Suppressor macrophage treated with lipopolysaccharide for 4 hours (primary cell): Measurements from ENCODE around the gene HOXB3.

Source experiments
- DNase-seq: peaks from one replicate; pipeline ENCODE4 v3.0.0-alpha.2; 2020

The HOXB3 gene

DNA sequence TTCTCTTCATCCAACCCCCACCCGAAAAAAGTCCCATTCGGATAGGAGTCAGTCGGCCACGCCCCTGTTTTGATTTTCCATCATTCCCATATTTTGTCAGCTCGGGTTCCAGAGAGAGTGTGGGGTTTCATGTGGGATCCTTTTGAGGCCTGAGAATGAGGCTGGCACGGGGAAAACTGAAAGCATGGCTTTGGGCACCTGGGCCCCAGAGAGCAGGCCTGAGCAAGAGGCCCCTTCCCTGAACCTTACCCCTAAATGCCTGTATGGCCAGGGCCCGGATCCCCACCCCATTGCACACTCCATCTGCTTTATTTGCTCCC is 7.3 kb downstream of the HOXB3 start:
- no peak for DNase-seq

DNA sequence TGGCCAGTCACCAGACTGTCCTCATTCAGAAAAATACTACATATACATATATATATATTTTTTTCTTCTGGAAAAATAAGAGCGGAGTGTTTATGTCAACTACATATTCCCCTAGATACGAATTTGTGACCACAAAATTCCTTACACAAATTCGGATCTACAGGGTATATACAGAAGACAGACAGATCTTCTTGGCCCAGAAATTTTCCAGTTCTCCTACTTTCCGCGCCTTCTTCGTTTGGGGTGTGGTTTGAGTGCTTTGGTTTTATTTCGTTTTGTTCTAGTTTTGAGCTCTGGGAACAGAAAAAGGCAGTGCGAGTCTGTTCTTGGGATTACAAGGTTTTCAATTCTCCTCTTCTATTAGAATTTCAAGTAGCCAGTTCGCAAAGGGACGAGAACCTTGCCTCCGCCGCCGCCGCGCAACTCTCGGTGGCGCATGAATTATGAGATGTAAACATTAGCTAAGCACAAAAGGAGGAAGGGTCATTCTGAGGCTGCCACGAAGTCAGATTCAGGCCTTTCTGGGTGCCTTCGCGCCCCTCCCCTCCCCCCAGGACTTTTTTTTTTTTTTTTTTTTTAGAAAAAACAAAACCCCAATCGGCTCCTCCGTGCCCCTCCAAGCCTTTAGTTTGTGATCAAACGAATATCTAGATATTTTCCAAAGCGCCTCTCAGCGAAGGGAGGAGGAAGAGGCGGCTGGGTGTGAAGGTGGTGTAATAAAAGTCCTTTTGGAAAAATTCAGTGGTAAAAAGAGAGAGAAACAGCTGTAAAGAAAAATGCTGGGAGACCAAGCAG is 10.1 kb downstream of the HOXB3 start:
- no peak for DNase-seq

DNA sequence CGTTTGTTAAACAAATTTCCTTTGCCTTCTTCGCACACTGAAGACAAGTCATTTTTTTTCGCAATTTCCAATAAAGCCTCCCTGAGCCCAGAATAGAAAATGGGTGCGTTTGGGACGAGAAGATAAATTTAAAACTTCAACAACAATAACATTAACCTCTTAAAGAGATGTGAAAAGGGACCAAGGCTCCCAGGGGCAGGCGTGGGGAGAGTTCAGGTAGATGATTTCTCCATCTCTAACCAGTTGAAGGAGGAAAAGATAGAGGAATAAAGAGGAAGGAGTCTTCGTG is 10.6 kb downstream of the HOXB3 start:
- no peak for DNase-seq

DNA sequence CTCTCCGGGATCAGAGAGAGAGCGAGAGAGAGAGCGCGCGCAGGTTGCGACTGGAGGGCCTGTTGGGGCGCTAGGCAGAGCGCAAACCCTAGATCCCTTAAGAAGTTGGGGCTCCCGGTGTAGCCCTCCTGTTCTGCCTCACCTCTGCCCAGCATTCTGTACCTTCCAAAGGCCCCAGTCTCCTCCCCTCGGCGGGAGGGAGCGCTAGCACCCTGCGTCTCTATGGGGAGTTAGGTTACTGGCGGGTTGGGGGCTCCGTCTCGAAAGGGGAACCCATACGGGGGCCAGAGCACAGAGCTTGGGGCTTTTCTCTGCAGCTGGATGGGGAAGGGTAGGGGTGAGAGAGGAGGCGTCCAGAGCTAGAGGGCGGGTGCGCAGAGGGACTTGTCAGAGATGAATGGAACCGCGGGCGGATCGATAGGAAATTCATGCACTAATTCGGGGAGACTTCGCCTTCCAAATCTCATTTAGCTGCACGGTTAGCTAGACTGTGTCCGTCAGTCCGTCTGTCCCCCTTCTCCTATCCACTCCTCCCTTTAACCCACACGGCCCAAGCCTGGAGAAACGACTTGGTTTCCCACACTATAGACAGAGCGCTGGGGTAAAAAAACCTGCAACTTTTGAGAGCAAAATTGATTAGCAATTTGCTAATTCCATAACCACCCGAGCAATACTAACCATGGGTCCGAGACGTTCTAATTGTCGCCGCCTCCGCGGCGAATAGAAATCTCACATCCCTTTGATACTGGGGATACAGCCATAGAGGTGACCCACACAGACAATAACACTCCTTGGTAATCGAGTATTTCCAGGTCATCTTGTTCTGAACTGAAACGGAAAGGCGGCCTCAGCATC is 11.2 kb downstream of the HOXB3 start:
- DNase-seq = no peak

DNA sequence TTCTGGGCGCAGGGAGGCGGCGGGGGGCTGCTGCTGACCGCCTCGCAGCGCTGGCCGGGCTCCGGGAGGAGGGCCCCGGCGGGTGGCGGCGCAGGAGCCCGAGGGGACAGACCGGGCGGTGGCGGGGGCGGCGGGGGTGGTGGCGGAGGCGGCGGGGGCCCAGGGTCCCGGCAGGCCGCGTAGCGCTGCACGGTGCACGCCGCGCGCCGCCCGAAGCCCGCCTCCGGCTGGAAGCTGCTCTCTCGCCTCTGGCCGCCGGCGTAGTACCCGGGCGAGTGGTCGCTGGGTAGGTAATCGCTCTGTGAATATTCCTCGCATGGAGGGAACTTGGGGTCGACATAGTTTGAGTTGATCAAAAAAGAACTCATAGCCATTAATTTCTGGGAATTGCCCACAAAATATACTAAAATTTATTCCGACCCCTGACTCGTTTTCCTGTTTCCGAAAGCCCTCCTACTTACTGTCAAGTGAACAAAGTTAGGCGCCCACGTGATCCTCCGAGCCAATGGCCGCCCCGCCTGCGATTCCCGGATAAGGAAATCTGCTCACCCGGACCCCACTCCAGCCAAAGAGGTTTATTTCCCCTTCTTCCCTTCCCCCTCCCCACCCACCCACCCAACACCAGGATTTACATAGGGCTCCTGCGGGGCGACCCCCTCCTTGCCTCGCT is 12.0 kb downstream of the HOXB3 start, which contains the start of gene HOXB4:
Gene HOXB4 (minus strand): TSS at position 405 of the 670 bp plus-strand sequence. CDS start 31 bp downstream, at position 374.
- peak; percentile 65 for DNase-seq

DNA sequence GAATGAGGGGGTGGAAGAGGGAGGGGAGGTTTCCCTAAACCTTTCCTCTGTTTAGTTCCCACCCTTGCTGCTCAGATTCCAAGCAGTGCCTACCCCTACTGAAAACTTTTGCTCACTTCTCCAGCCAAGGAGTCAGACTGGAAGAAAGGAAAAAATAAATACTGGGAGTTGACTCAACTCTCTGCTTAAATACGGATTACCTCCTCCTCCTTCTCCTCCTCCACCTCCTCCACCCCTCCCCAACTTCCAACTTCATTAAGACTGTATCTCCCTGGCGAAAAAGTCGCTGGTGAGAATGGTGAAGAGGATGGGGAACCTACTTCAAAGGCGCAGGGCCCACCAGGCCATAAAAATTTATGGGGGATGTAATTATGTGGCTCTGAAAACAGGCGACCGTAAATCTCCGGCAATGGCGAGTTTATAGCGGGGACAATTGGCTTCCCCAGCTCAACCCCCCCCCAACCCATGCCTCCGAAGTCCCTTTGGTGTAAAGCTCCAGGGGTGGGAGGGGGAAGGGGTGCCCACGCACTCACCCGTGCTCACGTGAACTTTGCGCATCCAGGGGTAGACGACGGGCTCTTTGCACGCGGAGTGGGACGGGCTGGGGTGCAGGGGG is 12.6 kb downstream of the HOXB3 start:
- no peak for DNase-seq

DNA sequence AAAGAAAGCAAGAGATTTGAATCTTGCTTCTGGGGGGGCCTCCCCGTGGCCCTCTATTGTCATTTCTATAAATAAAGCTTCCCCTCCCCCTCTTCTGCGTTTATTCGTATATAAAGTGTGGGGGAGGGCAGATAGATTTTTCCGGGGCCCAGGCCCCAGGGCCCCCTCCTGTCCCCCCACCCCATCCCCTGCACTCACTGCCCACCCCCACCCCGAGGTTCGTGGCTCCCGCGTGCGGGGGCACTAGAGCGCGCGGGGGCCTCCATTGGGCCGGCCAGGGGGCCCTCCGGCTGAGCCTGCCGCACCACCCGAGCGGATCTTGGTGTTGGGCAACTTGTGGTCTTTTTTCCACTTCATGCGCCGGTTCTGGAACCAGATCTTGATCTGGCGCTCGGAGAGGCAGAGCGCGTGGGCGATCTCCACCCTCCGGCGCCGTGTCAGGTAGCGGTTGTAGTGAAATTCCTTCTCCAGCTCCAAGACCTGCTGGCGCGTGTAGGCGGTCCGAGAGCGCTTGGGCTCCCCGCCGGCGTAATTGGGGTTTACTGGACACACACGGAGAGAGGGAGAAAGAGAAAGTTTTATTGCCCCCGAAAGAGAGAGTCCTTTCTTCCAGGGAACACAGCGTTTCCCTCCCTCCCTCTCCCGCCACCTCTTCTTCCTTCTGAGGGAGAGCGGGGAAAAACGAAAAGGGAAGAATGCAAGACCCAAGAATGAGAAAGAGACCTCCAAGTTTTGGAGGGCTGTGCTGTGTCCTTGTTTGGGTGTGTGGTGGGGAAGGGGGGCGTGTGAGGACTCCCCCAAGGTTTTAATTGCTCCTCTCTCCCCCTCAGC is 13.3 kb downstream of the HOXB3 start:
- DNase-seq = no peak

DNA sequence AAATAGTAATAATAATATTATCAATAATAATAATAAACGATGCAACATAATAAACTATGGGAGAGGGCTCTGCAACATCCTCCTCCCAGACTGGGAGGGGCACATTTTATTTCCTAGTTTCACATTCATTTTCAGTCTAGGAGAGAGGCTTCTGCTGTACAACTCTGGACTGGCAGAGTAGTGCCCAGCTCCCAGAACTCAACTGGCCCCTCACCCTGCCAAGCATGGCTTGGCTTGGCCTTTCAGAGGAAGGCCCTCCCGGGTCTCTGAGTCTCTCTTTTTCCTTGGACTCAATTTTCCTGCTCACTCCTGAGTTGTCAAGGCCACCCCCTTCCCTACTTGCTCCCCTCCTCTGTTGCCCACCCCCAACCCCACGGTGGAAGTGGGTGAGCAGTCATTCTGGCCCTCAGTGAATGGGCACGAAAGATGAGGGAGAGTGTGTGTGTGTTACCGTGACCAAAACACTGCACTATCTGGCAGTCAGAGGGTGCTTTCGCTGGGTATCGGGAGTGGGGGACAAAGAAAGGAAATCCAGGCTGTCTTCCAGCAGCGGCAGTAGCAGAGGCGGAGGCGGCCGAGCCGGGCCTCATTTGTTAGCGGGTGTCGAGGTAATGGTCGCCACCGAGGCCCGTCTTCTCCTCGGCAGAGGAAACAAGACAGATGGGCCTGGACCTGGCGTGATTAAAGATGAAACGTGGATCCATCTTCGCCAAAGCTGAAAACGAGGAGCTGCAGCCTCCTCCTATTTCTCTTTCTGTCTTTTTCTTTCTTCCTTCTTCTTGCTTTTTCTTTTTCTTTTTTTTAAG is 14.2 kb downstream of the HOXB3 start:
- DNase-seq = no peak

DNA sequence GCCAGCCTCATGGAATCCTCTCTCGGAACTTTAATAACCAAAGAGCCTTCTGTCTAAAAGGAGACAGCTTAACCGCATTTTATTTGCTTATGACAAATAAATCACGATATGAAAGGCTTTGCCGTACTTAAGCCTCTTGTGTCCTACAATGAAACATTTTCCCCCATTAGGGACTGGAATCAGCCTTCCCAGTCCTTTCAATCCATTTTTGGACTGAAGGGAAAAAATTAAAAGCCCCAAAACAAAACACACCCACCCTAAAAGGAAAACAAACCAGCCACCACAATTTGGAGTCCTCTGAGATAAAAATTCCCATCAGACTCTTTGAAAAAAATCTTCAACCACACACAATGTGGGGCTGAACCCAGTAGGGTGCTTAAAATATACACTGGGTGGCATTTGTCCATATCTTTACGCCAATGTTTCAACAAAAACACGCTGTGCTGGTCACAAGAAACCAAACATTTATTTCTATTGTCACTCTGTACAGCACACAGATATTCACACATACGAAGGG is 14.9 kb downstream of the HOXB3 start:
- DNase-seq = no peak

DNA sequence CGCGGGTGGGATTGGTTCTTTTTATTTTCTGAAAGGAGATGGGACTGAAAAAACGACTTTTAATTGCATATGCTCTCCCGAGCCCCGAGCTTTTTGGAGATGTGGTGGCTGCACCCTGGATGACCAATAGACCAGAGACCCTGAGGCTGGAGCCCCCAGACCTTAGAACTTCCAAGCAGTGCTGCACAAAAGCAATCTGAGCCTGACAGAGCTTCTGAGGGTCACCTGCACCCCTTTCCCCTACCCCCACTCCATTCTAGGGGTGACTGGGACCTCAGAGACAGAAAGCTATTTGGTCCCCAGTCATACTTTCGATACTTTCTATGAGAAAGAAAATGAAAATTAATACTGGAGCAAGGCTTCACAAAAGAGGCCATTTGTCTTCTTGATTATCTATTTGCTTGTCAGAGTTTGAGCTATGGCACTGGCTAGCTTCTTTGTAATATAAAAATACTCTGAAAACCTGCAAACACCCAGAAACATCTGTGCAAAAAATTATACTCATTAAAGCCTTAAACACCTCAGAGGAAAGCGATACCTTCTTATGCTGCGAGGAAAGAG is 15.5 kb downstream of the HOXB3 start:
- DNase-seq = no peak

DNA sequence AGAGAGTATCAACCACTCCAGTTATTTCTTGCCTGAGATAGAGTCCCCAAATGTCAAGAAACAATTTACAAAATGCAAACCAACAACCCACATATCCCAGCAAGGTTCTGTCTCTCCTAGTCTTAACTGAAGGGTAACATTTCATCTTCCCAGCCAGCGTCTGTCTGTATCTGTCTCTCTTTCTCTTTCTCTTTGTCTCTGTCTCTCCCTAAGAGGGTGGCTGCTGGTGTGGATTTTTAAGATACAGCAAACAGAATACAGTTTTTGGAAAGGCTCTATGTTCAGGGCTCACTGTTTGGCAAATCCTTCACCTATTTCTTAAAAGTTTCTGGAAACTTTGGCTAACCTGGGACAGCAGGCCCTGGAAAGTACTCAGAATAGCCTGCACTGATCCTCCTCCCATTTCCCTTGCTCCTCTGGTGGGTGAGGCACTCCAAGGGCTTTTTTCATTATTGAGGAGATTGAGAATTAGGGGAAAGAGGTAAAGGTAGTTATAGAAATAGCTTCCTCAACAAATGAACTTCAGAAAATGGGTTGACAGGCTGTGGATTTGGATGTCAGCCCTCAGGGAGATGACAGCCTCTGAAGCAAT is 18.1 kb downstream of the HOXB3 start:
- no peak for DNase-seq

DNA sequence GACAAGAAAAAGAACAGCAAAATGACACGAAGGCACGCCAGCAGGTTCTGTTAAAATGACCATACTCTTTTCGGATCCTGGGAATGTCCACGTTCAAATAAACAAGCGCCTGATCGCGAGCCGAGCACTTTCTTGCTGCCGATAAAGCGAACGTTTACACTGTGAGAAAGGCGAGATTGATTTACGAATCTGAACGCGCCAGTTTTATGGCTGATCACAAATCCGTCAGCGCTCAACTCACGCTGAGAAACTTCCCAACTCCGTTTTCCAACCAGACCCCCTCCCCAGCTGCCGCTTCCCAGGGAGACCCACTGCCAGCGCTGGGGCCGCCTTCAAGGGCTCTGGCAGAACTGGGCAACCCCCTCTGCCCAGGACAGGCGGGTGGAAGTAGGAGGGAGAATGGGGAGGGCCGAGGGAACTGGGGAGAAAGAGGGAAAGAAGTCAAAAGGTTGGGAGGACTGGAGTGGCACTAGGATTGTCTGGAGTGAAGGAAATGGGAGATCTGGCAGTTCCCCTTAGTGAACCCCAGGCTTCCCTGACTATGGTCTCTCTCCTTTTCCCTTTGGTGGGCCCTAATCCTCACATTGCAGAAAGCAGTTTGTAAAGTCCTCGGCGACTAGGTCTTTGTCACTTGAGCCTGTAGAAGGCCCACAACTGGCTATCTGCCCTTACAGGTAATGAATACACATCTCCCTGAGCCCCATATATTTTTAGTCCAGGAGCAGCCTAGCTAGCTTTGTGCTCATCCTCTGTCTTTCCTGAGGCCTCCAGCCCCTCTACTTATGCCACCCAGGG is 18.8 kb downstream of the HOXB3 start:
- DNase-seq = no peak

DNA sequence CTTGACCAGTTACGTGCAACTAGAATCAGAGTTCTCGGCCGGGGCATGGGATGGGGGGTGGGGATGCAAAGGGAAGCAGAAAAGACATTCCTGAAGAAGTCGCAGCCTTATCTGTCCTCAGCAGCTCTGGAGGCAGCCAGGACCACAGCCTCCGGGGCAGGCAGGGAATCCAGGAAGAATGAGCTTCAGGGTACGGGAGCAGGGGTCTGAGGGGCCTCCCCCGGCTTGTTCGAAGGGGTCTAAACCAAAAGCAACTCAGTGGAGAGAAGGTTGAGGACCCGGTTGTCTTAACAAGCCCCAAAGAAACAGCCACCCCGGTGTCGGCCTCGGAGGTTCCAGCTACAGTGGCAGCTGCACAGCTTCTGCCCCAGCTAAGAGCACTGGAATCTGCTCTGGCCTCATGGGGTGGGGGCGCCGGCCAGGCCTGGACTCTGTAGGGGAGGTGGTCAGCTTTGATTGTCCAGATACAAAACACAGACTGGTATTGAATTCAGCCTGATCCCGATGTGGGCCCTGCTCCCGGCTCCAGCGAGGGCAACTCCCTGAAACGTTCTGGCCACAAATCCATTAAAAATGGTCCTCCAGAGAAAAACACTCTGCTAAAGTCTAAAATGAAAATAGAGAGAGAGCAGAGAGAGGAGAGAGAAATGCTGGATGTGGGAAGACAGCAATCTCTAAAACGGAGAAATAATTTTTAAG is 19.6 kb downstream of the HOXB3 start:
- DNase-seq = no peak

DNA sequence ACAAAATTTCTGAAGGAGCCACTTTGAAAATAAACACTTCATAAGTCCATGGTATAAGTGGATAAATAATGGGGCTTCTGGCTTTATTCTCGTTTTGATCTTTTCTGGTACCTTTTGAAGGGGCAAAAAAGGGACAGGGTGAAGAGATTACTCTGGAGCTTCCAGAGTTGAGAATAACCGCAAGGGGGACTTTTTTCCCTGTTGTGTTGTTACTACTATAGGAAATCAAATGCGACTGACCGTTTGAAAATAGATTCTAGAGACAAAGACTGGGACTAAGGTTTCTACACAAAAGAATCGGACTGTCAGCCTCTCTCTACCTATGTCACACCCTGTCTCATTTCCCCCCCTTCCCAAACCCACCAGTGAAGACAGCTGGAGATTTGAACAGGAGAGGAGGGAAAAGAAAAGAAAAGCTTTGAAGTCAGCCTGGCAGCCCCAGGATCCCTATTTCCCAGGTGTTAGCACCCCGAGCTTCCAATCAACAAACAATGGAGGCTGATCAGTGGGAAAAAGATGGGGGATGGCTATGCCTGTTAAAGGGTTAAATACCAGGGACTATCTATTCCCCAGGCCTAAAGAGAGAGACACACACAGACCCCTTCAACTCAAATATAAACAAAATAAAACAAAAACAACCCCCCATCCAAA is 20.2 kb downstream of the HOXB3 start:
- no peak for DNase-seq

DNA sequence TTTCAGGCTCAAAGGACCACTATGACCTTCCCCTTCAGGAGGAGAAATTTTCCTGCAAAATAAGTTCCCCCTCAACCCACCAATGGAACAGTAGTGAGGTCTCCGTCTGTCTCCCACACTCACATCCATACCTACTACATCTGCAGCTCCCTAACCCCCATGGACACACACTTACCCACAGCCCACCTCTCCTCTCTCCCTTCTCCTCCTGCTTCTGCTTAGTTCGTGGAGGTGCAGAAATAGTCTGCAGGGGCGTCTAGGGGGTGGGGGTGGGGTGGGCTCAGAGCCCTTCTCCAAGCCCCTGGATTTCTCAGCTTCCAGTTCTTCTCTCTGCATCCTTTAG is 20.8 kb downstream of the HOXB3 start:
- DNase-seq = no peak

DNA sequence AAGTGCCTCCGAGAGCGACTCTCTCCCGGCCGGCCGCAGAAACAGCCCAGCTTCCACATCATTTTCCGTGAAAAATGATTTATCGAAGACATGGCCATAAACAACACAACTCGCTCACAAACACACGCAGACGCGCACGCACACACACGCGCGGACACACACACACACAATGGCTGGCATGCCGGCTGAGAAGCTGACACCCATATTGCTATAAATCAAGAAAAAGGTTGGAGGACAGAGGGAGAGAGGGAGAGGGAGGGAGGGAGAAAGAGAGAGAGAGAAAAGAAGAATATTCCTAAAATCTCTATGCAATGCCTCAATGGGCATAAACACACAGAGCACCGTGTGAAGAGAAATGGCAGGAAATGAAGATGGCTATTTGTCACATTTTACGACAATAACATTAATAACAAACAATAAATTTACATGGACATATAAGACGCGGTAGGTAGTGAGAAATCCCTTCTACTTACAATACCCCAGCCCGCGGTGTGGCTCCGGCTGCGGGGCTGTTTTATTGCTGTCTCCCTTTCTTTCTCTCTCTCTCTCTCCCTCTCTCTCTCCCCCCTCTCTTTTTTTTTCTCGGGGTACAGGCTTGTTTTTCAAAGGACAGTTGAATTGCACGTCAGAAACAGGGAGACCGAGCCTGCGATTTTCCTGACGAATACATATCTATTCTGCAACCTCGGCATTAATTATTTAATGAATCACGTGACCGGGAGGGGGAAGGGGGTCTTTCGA is 21.4 kb downstream of the HOXB3 start:
- no peak for DNase-seq

DNA sequence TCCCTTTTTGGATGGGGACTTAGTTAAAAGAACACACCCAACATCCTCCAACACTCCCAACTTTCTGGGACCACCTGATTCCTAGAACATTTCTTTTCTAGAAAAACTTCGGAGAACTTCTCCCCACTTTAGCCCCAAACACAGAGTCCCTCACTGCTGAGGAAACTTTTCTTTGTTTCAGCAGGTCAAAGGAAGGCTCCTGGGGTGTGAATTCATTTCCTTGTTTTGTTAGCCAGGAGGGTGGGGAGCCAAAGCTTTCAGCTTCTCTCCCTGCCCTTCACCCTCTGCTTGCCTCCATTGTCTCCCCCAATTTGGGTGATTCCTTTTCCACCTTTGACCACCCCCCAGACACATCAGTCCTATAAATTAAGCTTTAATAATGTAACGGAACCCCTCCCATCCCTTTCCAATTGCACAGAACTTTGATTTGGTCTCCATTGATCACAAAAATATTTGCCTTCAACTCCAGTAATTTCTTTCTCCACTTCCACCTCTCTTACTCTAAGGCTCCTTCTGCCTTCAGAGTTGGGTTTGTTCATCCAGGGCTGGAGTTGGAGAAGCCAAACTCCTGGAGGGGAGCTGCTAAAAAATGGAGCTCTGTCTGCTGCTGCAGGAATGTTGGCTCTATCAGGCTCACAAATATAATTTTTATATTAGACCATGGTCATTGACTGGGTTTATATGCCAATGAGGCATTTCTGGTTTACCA is 22.2 kb downstream of the HOXB3 start:
- DNase-seq = no peak
